HCT116 (cell line): ENCODE measurements around the gene DTWD1. TPM values are rescaled to one million over a fixed set of nuclear protein-coding genes. Genes with fewer than 3 reads are reported as not detected.

Source experiments
- ATAC-seq: fragments of 200-7000 bp; cut with Tn5 transposase; 2 replicates; pipeline ENCODE4 v1.9.1; 2020; ENCODE audit warnings: mild to moderate bottlenecking, moderate library complexity
- BruUV-seq: library from RNA; stranded (reverse); fragments of 400-500 nt; replicated peaks from 2 replicates; lab custom pipeline; 2021; lab: Mats Ljungman, UMichigan
- CTCF ChIA-PET: fragments of 300-600 bp; sonication (Branson Sonifier 250); formaldehyde crosslinking; loops from one replicate; lab custom pipeline; 2021; ENCODE audit warnings: antibody characterized with exemption; lab: Charles Lee
- POLR2A ChIA-PET: fragments of 300-600, 350-600 bp; sonication (Branson Sonifier 250); formaldehyde crosslinking; loops from one replicate; lab custom pipeline; 2021; ENCODE audit warnings: antibody characterized with exemption; lab: Charles Lee
- RAD21 ChIA-PET, 2 experiments: fragments of 300-600 bp; sonication (Branson Sonifier 250); formaldehyde crosslinking; loops; one replicate each; lab custom pipeline; 2023; ENCODE audit warnings: low total read pairs in 2 of 2; ENCODE audit not compliant: uncharacterized antibody in 2 of 2, unreplicated experiment in 2 of 2, low non-redundant PET in 1 of 2; lab: Charles Lee
- DNase-seq: peaks from one replicate; pipeline ENCODE4 v3.0.0-alpha.2; 2010; ENCODE audit warnings: low read depth, low spot score
- H2AFZ ChIP-seq: fragments of 200-600 bp; shearing (Covaris generic), sonication (generic); 2 replicates; pipeline ENCODE4 v1.6.1; 2017; ENCODE audit warnings: low read depth, mixed run types, mixed read lengths, antibody characterized with exemption, low read length; ENCODE audit not compliant: poor library complexity, severe bottlenecking
- H3K27ac ChIP-seq: 2 replicates; pipeline ENCODE4 v1.5.1; 2012; ENCODE audit warnings: low read depth, low read length
- H3K27me3 ChIP-seq: fragments of 200-600 bp; sonication (generic); 2 replicates; pipeline ENCODE4 v1.6.1; 2016; ENCODE audit warnings: mixed run types, low read length, mixed read lengths; ENCODE audit not compliant: insufficient read depth
- H3K36me3 ChIP-seq, 2 experiments: fragments of 200-500 bp in 1 of 2; fragments of 200-600 bp in 1 of 2; sonication (Bioruptor generic) in 1 of 2; sonication (generic) in 1 of 2; 2 replicates each; pipeline versions ENCODE4 v1.5.1 to v1.6.1; 2014 to 2016; ENCODE audit warnings: low read length in 2 of 2, inconsistent platforms in 1 of 2, mixed read lengths in 1 of 2, mixed run types in 1 of 2; ENCODE audit not compliant: insufficient read depth in 2 of 2, control insufficient read depth in 1 of 2
- H3K4me1 ChIP-seq, 2 experiments: fragments of 200-600 bp in 1 of 2; sonication (generic) in 1 of 2; 2 replicates each; pipeline versions ENCODE4 v1.5.1 to v1.6.1; 2012 to 2017; ENCODE audit warnings: low read length in 2 of 2, inconsistent platforms in 1 of 2, mild to moderate bottlenecking in 1 of 2, mixed read lengths in 1 of 2, mixed run types in 1 of 2, moderate library complexity in 1 of 2; ENCODE audit not compliant: insufficient read depth in 2 of 2, control insufficient read depth in 1 of 2
- H3K4me2 ChIP-seq: fragments of 200-600 bp; sonication (generic); 2 replicates; pipeline ENCODE4 v1.6.1; 2017; ENCODE audit warnings: mixed run types, low read length, mixed read lengths
- H3K4me3 ChIP-seq, 2 experiments: fragments of 200-600 bp in 1 of 2; sonication (generic) in 1 of 2; replicated peaks in 1 of 2; 2 replicates each; pipeline ENCODE4 v1.5.1; 2011 to 2016; ENCODE audit warnings: low read length in 2 of 2, control low read depth in 1 of 2, low read depth in 1 of 2, mild to moderate bottlenecking in 1 of 2, mixed read lengths in 1 of 2, mixed run types in 1 of 2
- H3K79me2 ChIP-seq: fragments of 200-600 bp; sonication (generic); 2 replicates; pipeline ENCODE4 v1.6.1; 2017; ENCODE audit warnings: mild to moderate bottlenecking, mixed run types, low read length, moderate library complexity, mixed read lengths; ENCODE audit not compliant: insufficient read depth
- H3K9ac ChIP-seq: fragments of 200-600 bp; sonication (generic); 2 replicates; pipeline ENCODE4 v1.6.1; 2016; ENCODE audit warnings: low read length, mixed read lengths
- H3K9me2 ChIP-seq: fragments of 200-600 bp; sonication (generic), shearing (Covaris generic); 2 replicates; pipeline ENCODE4 v1.6.1; 2017; ENCODE audit warnings: mixed run types, mild to moderate bottlenecking, moderate library complexity; ENCODE audit not compliant: insufficient read depth
- H3K9me3 ChIP-seq, 2 experiments: fragments of 200-500 bp in 1 of 2; fragments of 200-600 bp in 1 of 2; sonication (Bioruptor generic) in 1 of 2; sonication (generic) in 1 of 2; 2 replicates each; pipeline ENCODE4 v1.6.1; 2014 to 2017; ENCODE audit warnings: low read length in 2 of 2, mixed read lengths in 2 of 2, inconsistent platforms in 1 of 2, low read depth in 1 of 2, mild to moderate bottlenecking in 1 of 2, mixed run types in 1 of 2, moderate library complexity in 1 of 2; ENCODE audit not compliant: control insufficient read depth in 1 of 2, insufficient read depth in 1 of 2
- H4K20me1 ChIP-seq: fragments of 200-600 bp; sonication (generic), shearing (Covaris generic); 2 replicates; pipeline ENCODE4 v1.6.1; 2017; ENCODE audit warnings: mixed run types, mild to moderate bottlenecking, moderate library complexity; ENCODE audit not compliant: insufficient read depth
- EZH2phosphoT487 ChIP-seq: fragments of 200-600 bp; IDR thresholded peaks from 2 replicates; pipeline ENCODE4 v1.6.1; 2018; ENCODE audit warnings: antibody characterized with exemption, borderline replicate concordance
- FOSL1 ChIP-seq: IDR thresholded peaks from 2 replicates; pipeline ENCODE4 v1.6.1; 2012; ENCODE audit warnings: low read depth
- JUND ChIP-seq: IDR thresholded peaks from 2 replicates; pipeline ENCODE4 v1.6.1; 2012
- RAD21 ChIP-seq: IDR thresholded peaks from 2 replicates; pipeline ENCODE4 v1.6.1; 2012; ENCODE audit warnings: low read depth, mild to moderate bottlenecking
- SIN3A ChIP-seq: IDR thresholded peaks from 2 replicates; pipeline ENCODE4 v1.6.1; 2012; ENCODE audit warnings: low read depth
- SRF ChIP-seq: IDR thresholded peaks from 2 replicates; pipeline ENCODE4 v1.6.1; 2012; ENCODE audit warnings: low read depth
- YY1 ChIP-seq: IDR thresholded peaks from 2 replicates; pipeline ENCODE4 v1.6.1; 2011; ENCODE audit warnings: low read length, low read depth, moderate library complexity, mild to moderate bottlenecking; ENCODE audit not compliant: insufficient replicate concordance; ENCODE audit errors: extremely low read depth
- ZFX ChIP-seq: fragments of 450-650 bp; IDR thresholded peaks from 2 replicates; pipeline ENCODE4 v1.6.1; 2017
- ZNF274 ChIP-seq: fragments of 200-500 bp; sonication (Bioruptor generic); IDR thresholded peaks from 2 replicates; pipeline ENCODE4 v1.6.1; 2014; ENCODE audit warnings: mild to moderate bottlenecking, low read depth, low read length, inconsistent platforms
- intact Hi-C: fragments of 100-400 bp; cut with micrococcal nuclease; formaldehyde crosslinking; loops from 2 replicates; pipeline ENCODE4 v1.10.0; 2022
- total RNA-seq: library from RNA; stranded (reverse); gene quantifications from one replicate; pipeline ENCODE4 v1.2.1, GENCODE V29; 2021; ENCODE audit not compliant: unreplicated experiment
- TF ChIP-seq, protein P1 (sequence below): IDR thresholded peaks from 2 replicates; pipeline ENCODE4 v1.6.1; 2011; ENCODE audit warnings: mild to moderate bottlenecking, low read length, moderate library complexity; ENCODE audit not compliant: insufficient replicate concordance; ENCODE audit errors: extremely low read depth
- TF ChIP-seq, protein P2 (sequence below), 3 experiments: fragments of 200-600 bp in 1 of 3; sonication (generic) in 1 of 3; IDR thresholded peaks in 2 of 3; conservative IDR thresholded peaks in 1 of 3; 2 replicates each; pipeline ENCODE4 v1.5.1; 2012 to 2017; ENCODE audit warnings: low read depth in 2 of 3, low read length in 2 of 3, antibody characterized with exemption in 1 of 3, borderline replicate concordance in 1 of 3, control low read depth in 1 of 3, mild to moderate bottlenecking in 1 of 3, mixed read lengths in 1 of 3, mixed run types in 1 of 3, moderate library complexity in 1 of 3; ENCODE audit not compliant: insufficient read depth in 1 of 3

DTWD1 gene
- total RNA-seq, 1 experiment from 2014 or later = 34.5 TPM

DNA sequence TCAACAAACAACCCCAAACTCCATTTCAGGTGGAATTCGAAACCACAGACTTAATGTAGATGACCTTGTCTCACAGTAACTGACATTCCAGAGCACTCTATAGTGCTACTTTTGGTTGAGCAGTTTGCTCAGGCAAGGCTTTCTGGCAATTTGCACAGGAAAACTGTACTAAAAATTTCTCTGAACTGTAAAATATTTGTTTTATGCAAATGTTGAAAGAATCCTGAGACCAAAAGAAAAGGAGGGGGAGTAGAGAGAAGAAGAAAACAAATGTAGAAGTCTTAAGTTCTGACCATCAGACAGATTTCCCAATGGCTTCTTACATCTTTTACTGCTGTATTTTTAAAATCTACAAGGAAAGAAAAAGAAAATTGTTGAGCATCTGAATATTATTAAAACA lies 53.5 kb downstream of the DTWD1 start:
- H3K4me3 ChIP-seq = no peak overlapping the region

DNA sequence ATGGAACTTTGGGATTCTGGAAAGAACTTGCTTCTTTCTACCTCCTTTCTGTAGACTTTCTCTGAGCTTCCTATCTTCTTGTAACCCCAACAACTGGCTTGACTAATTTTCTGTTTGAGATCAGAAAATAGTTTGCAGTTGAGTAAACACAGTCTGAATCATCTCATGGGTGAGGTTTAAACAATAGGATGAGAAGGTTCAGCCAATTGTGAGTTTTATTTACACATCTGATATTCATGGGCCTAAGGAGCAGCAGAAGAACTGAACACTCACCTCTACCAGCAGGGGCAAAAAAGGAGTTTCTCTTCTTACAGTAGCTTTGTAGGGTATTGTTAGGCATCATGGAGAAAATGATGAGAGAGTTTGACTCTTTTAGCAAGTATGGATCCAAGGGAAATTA lies 54.2 kb downstream of the DTWD1 start:
- ChIA-PET CTCF (no interaction called here), POLR2A (no interaction called here), RAD21 (no interaction called here)
- peak overlapping the region; percentile 2; the same call in 1 of the 2 replicates for H3K4me2 ChIP-seq
- H4K20me1 ChIP-seq = no peaks in the 10 kb centered on the region
- no peak overlapping the region for H3K9ac ChIP-seq
- H3K79me2 ChIP-seq = no peaks in the 10 kb centered on the region
- no peaks in the 10 kb centered on the region for H3K9me3 ChIP-seq
- no TSS peak for BruUV-seq
- TF ChIP-seq ZNF274 = no peak
- no peak for TF ChIP-seq SRF
- no peak for TF ChIP-seq FOSL1
- TF ChIP-seq, protein P1, sequence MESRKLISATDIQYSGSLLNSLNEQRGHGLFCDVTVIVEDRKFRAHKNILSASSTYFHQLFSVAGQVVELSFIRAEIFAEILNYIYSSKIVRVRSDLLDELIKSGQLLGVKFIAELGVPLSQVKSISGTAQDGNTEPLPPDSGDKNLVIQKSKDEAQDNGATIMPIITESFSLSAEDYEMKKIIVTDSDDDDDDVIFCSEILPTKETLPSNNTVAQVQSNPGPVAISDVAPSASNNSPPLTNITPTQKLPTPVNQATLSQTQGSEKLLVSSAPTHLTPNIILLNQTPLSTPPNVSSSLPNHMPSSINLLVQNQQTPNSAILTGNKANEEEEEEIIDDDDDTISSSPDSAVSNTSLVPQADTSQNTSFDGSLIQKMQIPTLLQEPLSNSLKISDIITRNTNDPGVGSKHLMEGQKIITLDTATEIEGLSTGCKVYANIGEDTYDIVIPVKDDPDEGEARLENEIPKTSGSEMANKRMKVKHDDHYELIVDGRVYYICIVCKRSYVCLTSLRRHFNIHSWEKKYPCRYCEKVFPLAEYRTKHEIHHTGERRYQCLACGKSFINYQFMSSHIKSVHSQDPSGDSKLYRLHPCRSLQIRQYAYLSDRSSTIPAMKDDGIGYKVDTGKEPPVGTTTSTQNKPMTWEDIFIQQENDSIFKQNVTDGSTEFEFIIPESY = no peak
- no peak for TF ChIP-seq ZFX
- no peak for TF ChIP-seq SIN3A
- TF ChIP-seq RAD21 = no peak
- TF ChIP-seq YY1 = no peak
- TF ChIP-seq, protein P2, sequence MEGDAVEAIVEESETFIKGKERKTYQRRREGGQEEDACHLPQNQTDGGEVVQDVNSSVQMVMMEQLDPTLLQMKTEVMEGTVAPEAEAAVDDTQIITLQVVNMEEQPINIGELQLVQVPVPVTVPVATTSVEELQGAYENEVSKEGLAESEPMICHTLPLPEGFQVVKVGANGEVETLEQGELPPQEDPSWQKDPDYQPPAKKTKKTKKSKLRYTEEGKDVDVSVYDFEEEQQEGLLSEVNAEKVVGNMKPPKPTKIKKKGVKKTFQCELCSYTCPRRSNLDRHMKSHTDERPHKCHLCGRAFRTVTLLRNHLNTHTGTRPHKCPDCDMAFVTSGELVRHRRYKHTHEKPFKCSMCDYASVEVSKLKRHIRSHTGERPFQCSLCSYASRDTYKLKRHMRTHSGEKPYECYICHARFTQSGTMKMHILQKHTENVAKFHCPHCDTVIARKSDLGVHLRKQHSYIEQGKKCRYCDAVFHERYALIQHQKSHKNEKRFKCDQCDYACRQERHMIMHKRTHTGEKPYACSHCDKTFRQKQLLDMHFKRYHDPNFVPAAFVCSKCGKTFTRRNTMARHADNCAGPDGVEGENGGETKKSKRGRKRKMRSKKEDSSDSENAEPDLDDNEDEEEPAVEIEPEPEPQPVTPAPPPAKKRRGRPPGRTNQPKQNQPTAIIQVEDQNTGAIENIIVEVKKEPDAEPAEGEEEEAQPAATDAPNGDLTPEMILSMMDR (IDR thresholded peaks at IDR 0.05 in 2 of 3, conservative IDR thresholded peaks at IDR 0.05 in 1 of 3; ENCODE audit: borderline replicate concordance in 1 of 3, insufficient read depth in 1 of 3, low read depth in 2 of 3, low read length in 2 of 3) = no peak; a peak in 1 of 6 replicates
- no peak for TF ChIP-seq JUND
- TF ChIP-seq EZH2phosphoT487 = no peak
- DNase-seq = no peak
- H3K9me2 ChIP-seq = no peaks in the 10 kb centered on the region
- no peak overlapping the region for H2AFZ ChIP-seq
- H3K4me1 ChIP-seq = peaks cover 3 to 7% of the 10 kb centered on the region in 2 experiments; a peak in 1 of 4 replicates
- no peak overlapping the region for H3K4me3 ChIP-seq
- no peak; the same call in 1 of the 2 replicates for ATAC-seq
- no peaks in the 10 kb centered on the region for H3K27me3 ChIP-seq
- intact Hi-C loops = no loop called here
- no peaks in the 10 kb centered on the region for H3K36me3 ChIP-seq
- H3K27ac ChIP-seq = no peak overlapping the region

More for the DNA sequence above, 53.5 kb downstream of the DTWD1 start:
- CTCF ChIA-PET = no interaction called here
- no peaks in the 10 kb centered on the region for H3K9me3 ChIP-seq
- no peak overlapping the region for H3K9ac ChIP-seq
- H3K27me3 ChIP-seq = no peaks in the 10 kb centered on the region
- ATAC-seq (no peak), DNase-seq (no peak)
- RAD21 ChIA-PET = no interaction called here
- BruUV-seq = no TSS peak
- no peaks in the 10 kb centered on the region for H3K36me3 ChIP-seq
- no peak for TF ChIP-seq ZFX
- no peaks in the 10 kb centered on the region for H4K20me1 ChIP-seq
- H3K4me1 ChIP-seq = peaks cover 3 to 7% of the 10 kb centered on the region in 2 experiments; a peak in 1 of 4 replicates
- no peaks in the 10 kb centered on the region for H3K9me2 ChIP-seq
- no peaks in the 10 kb centered on the region for H3K79me2 ChIP-seq
- no peak overlapping the region for H3K27ac ChIP-seq
- no peak overlapping the region for H3K4me2 ChIP-seq
- no peak overlapping the region for H2AFZ ChIP-seq
- intact Hi-C loops = no loop called here
- POLR2A ChIA-PET = no interaction called here
